ENCODE results near the gene HP1BP3.

GRCh38 chr1:20709868-20710267 is 77.2 kb downstream of the HP1BP3 start:
- no peak for TF ChIP-seq POLR2AphosphoS5 (IDR thresholded peaks at IDR 0.05; ENCODE audit: low read depth)
- TF ChIP-seq CTCF (IDR thresholded peaks at IDR 0.05; ENCODE audit: insufficient read depth, low read length): no peak

Data from HL-60 (cell line).